HL-60/S4 treated with retinoic acid at 250 ng/mL for 4 days and 3 days (cell line): ENCODE results near the gene PDE4D.

Experiments
- in situ Hi-C: fragments of 300-500 bp; cut with MboI; formaldehyde crosslinking; loops from 2 replicates; pipeline ENCODE4 v1.7.0; 2022; ENCODE audit warnings: low sequenced_read_pairs

The PDE4D gene

DNA sequence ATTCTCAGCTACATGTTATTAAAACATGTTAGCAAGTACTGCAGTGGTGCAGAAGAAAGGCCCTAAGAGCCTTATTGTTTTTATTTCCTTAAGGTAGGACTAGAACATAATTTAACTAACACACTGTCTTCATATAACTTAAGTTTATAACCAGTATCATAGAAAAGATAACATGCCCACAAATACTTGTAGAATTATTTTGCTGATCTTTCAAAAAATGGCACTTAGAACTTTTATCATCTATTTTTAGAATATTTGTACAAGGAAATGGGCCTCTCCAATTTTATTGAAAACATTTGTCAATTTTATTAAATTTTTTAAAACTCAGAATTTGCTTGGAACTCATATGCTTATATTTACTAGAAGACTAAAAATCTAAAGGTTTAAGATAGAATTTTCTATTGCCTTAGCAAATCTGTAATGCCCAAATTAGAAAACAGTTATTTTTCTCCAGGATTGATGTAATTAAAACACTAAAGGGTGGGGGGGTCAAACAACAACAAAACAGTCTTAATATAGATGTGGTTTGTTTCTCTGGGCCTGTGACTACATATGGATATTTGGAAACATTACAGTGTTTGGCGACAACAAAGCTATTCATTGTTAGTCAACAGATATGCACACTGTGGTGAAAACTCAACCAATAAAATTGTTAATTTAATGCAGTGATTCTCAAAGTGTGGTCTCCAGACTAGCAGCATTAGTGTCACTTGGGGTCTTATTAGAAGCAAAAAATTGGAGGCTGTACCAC, 360.4 kb downstream of the PDE4D start:
- in situ Hi-C loops: no loop called here

DNA sequence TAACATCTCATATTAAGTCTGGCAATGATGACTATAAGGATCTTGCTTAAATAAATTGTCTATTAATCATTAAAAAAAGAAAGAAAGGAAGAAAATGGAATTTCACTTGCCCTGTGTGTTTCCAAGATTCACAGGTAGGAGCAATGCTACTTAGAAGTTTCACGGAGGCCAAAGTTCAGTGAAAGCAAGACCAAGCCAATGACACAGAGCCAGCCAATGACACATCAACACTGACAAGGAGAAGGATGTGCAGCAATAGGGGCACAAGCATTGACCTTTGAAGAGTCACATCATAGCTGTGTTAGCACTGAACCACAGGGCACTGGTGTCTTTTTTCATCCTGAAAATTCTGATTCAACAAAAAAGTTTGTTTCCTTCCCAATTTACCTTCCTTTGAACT, 364.3 kb downstream of the PDE4D start:
- in situ Hi-C loops: no loop called here

- in situ Hi-C loops: no loop called here
These were observed 365.2 kb downstream of the PDE4D start for GRCh38 chr5:59528202-59528862.

DNA sequence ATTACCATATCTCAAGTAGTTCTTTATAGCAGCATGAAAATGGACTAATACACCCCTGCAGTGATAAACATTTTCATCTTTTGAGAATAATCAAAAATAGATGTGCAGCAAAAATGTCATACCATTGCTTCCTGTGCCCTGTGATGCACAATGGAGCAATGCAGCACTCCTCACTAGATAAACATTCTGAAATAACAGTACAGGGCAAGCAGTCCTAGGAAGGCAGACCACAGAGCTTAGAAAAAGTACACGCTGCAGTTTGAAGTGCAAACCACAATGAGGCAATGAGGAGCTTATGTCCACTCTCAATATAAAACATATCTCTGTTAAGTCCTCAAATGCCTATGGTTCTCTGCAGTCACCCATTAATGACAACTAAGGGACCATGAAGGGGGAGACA, 367.6 kb downstream of the PDE4D start:
- in situ Hi-C loops: no loop called here

- in situ Hi-C loops: no loop called here
These were observed 368.2 kb downstream of the PDE4D start for GRCh38 chr5:59525311-59525710.

DNA sequence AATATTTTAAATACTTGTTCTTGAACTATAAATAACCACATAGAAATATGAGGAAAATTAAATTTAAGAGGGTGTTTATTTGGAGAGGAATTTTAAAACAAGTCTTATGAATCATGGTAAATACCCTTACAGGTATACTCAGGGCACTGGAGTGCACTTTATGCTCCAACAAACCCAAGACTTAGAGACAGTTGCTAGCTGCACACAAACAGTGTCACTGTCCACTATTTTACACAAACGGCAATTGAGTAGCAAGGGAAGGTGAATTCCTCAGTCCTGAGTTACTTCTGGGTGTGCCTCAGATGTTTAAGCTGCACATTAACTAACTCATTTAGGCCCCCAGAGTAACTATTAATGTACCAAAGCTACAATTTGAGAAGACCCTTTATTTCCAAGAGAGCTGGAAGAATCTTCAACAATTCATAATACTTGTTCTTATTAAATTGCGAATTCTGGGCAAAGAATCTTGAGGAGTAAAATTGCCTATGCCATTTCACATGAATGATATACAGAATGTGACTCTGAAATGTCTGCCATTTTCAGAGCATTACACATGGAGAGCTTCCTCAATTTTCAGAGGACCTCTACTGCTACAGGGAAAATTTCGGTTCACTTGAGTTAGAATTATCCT, 371.2 kb downstream of the PDE4D start:
- in situ Hi-C loops: no loop called here

DNA sequence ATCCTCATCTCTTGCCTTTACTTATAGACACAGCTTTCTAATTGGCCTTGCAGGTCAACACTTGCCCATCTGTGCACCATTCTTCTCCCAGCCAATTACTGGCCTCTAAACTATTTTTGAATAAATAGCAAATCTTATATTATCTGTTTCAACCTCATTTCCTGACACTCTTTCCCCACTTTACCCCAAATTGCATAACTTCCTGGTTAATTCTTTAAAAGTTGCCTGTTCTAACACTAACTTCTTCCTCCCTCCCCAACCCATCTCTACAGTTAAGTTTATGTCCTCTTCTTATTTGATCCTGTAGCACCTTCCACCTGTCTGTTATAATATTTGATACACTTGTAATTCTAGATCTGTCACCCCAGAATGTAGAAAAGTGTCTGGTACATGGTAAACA, 372.1 kb downstream of the PDE4D start:
- in situ Hi-C loops: no loop called here

DNA sequence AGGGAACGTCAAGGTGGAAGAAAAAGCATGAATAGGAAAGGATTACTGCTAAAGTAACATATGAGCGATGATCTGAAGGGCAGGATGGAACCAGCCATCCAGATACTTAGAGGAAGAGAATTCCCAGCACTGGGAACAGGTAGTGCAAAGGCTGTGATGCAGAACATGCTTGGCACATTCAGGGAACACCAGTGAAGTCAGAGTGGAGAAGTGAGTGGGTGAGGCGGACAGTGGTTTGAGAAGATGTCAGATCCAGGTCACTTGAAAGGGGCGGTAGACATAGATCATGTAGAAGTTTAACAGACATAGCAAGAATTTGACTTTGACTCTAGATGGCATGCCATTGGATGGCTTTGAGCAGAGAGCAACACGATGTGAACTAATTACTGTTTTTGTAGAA, 374.2 kb downstream of the PDE4D start:
- in situ Hi-C loops: no loop called here

- in situ Hi-C loops: no loop called here
These were observed 375.5 kb downstream of the PDE4D start for GRCh38 chr5:59517926-59518585.

DNA sequence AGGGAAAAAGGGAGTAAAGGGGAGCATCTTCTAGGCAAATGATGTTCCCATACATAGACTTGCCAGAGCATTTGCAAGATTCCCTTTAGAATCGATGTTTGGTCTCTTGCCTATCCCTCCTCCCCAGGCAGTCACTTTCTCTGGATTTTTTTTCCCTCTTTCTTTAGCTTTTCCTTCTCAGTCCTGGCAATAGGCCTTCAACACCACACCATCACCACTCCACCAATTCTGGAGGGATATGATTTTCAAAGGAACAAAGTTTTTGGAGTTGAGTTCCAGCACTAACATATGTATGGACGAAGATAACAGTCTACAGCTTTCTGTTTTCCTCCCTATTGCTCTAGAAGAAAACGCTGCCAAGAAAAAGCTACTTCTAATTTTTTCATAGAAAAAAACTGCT, 377.4 kb downstream of the PDE4D start:
- in situ Hi-C loops: no loop called here

DNA sequence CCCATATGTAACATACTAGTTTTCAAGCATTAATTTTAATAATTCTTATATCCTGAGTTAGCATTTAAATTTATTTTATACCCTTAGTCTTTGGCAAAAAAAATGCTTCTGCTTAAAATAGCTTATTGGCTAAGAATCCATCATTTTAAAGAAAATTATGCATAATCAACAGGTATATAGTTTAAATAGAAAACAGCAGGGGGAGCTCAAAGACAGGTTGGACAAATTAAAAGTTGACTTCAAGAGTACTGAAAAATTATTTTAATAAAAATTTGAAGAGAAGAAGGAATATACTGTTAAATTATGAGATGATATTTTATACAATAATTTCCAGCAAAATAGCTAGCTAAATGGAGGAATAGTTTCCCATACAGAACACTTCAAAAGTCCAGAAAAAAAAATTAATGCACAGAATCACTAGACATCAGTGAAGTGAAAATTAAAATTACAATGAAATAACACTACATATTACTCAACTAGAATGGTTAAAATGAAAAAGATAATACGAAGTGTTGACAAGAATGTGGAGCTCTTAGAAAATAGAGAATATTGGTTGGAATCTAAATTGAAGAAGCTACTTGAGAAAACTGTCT, 387.1 kb downstream of the PDE4D start:
- in situ Hi-C loops: no loop called here

GRCh38 chr5:59504043-59504442, 389.5 kb downstream of the PDE4D start:
- in situ Hi-C loops: no loop called here

- in situ Hi-C loops: no loop called here
These were observed 390.3 kb downstream of the PDE4D start for GRCh38 chr5:59503220-59503619.

GRCh38 chr5:59501316-59501715, 392.2 kb downstream of the PDE4D start:
- in situ Hi-C loops: no loop called here

- in situ Hi-C loops: no loop called here
These were observed 393.5 kb downstream of the PDE4D start for GRCh38 chr5:59500014-59500413.

GRCh38 chr5:59497207-59497606, 396.3 kb downstream of the PDE4D start:
- in situ Hi-C loops: no loop called here

DNA sequence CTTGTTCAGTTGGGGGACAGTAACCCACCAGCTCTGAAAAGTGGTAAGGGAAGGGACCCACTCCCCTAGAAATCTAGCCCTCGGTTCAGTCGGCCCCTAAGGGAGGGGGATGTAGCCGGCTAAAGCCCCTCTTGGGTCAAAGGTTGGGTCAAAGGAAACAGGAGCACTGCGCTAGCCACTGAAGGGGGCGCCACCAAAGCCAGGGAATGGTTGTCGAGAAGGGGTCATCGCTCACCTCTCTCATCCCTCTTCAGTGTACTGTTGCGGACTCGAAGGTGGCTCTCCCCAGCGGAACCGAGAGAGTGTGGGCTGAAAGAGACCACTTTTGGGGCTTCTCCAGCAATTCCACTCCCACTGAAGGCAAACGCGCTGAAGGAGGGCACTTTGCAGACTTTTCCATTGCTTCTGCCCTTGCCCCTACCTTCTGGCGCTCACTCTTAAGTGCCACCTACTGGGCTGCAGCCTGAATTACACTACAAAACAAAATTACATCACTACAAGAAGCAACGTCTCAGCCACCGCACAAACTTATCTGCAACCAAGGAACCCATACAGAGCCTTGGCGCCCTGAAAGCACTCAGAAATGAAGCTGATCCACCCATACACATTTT, 396.9 kb downstream of the PDE4D start:
- in situ Hi-C loops: no loop called here

- in situ Hi-C loops: no loop called here
These were observed 401.6 kb downstream of the PDE4D start for GRCh38 chr5:59491945-59492344.

- in situ Hi-C loops: no loop called here
These were observed 404.0 kb downstream of the PDE4D start for GRCh38 chr5:59489551-59489950.

- in situ Hi-C loops: no loop called here
These were observed 405.5 kb downstream of the PDE4D start for GRCh38 chr5:59487772-59488729.
